GM21786 (cell line): ENCODE data around the gene BMERB1.
"Not testable (repeated sequence)": the region's sequence is repeated elsewhere in the genome, so short reads cannot be mapped to it uniquely, and the experiment has no call there.

Experiments used
- ATAC-seq: cut with Tn5 transposase; IDR thresholded peaks from one replicate; pipeline ENCODE4 v1.9.1; 2021; ENCODE audit not compliant: unreplicated experiment

The BMERB1 gene

DNA sequence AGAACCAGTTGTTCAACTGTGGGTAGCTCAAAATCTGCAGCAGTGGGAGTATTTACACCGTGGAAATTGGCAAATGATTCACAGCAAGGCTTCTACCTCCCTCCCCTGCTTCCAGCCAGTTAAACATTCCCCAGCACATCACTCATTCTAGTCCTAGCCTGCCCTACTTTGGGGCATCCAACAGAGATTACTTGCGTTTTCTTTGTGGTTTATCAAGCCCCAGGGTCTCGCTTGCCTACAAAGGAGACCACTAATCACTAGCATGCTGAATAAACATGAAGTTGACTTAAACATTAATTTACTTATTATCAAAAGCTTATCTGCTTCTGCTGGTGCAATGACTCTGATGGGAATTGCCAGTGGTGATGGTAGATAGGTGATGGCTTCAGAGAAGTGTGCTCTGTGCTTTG, 114.1 kb downstream of the BMERB1 start:
- ATAC-seq: no peak

DNA sequence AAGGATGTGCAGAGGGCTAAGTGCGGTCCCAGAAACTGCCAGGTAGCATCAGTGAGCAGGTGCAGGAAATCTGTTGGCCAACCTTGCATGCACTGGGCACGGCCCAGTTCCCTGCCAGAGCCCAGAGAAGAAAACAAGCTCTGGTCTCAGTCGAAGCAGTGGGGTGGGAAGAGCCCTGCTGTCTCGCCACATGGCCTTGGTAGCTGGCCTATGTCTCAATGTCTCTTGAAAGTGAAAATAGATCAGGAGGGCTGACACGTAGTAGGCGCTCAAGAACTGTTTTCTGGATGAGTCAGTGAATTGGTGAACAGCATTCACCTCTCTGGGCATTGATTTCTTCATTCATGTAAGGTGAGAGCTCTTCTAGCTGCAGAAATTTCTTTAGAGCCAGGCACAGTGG, 118.1 kb downstream of the BMERB1 start:
- no peak for ATAC-seq

DNA sequence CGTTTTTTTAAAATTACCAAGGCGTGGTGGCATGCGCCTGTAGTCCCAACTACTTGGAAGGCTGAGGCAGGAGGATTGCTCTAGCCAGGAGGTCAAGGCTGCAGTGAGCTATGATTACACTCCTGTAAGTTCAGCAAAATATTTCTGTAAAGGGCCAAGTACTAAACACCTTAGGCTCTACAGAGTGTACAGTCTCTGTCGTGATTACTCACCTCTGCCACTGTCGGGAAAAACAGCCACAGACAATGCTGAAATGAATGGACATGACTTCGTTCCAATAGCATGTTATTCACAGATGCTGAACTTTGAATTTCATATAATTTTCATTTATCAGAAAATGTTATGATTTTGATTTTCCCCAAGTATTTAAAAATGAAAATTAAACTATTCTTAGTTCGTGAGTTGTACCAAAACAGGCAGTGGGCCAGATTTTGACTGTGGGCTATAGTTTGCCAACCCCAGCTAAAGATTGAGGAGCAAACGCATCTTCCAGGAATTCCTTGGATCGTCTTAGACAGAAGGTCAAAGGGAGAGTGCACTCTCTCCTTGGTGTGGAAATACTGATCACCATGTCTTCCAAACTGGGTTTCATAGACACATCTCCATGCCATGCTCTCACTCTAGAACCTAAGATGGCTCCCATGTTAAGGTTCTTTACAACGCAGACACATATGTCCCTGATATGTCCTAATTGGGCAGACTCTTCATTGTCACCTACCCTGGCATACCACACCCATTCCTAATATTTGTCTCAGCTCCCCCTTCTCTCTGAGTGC, 119.1 kb downstream of the BMERB1 start:
- ATAC-seq: no peak

DNA sequence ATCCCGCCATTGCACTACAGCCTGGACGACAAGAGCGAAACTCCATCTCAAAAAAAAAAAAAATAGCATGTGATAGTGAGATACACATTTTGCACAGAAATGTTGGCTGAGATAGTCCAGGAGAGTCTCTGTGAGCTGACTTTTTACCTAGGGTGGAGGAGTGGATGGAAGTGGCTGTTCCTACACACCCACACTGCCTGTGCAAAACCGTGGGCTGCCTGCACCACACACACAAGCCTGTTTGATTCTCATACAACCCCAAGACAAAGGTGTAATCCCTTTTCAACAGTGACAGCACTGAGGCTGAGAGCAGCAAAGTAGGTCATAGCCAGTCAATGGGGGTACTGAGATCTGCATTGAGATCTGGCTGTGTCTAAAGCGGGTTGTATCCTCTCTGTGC, 121.7 kb downstream of the BMERB1 start:
- no peak for ATAC-seq

DNA sequence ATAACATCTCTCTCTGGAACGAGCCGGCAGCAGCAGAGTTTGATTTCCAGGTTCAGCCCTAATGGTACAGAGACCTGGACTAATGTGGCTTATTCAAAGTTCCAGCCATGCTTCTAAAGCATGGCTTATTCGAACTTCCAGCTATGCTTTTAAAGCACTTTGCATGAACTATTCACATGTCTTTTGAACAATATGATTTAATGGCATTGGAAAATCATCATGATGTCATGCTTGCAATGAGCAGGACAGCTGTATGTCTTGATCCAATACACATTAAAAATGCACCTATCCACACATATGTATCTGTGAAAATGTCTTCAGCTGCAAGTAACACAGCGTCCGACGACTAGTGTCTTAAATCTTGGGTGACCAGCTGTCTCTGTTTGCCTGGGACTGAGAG, 122.9 kb downstream of the BMERB1 start:
- ATAC-seq: no peak

DNA sequence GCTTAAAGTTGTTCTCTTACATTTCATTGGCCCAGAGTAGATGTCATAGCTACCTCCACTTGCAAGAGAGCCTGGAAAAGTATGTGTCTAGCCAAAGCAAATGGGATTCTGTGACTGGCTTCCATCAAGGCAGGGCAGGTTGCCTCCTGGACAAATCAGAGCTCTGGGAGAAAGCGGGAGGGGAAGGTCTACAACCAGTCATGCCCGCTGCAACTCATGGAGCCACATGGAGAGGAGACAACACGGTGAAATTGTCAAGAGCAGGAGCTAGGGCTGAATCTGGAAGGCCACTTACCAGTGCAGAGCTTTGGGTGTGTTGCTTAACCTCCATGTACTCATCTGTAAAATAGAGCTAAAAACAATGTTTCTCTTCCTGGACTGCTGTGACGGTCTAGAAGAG, 124.8 kb downstream of the BMERB1 start:
- ATAC-seq: no peak

DNA sequence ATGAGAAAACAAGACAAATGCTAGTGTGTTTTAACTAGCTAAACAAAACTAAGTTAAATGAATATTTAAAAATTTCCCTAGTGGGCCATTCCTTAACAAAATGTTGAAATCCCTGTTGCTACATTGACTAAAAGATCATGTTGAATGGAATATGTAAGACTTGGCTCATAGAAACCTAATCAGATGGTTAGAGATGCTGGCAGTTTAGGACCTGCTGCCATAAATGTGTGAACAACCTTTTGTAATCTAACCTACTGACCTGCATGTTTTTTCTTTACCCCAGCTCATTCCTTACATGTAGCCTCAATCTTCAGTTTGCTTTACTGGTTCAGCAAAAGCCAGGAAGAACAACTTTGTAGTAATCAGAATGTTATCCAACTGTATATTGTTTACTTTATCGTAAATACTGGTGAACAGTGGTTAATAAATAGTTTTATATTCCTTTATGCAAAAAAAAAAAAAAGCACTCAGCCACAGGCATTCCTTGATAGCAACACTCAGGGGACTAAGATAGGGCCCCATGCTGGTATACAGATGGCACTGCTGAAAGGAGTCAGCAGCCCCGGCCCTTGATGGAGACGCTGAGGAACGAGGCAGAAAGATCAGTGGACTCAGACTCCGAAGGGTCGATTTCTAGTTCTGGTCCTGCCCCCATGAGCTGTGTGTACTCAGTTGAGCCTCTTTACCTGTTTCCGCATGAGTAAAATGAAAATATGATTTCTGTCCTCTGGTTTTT, 130.4 kb downstream of the BMERB1 start:
- ATAC-seq: no peak

DNA sequence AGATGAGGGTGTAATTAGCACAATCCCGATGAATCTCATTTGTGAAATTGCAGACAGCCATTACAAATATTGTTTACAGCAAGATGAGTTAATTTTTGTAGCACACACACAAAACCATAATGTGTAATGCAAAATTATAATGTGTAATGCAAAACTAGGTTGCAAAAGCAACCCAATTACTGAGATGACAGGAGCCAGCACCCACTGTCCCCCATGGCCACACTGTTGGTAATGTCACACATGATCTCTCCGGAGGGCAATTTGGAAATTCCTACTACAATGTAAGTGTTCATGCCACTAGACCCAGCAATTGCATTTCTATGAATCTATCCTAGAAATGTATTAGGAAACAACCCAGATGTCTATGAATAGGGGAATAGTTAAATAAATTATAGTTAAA, 131.7 kb downstream of the BMERB1 start:
- ATAC-seq: no peak

DNA sequence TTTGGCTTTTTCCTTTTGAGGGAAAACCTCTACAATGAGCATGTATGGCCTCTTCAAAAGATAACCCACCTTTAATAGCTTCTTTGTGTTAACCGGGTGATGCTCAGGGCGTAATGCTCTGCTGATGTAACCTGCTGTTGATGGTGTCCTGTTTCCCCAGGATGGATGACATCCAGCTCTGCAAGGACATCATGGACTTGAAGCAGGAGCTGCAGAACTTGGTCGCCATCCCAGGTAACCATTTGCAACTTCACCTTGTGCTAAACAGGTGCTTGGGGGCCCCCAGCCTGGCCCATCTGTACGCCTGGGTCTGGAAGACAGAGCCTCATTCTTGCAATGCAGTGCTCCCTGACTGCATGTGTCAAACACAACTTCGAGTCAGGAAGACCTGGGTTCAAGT, 133.4 kb downstream of the BMERB1 start:
- no peak for ATAC-seq

DNA sequence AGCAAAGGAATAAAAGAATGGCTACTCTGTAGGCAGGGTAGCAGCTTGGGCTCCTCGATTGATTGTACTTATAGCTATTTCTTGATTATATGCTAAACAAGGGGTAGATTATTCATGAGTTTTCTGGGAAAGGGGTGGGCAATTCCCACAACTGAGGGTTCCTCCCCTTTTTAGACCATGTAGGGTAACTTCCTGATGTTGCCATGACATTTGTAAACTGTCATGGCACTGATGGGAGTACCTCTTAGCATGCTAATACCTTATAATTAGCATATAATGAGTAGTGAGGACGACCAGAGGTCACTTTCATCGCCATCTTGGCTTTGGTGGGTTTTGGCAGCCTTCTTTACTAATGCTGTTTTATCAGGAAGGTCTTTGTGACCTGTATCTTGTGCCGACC, 136.3 kb downstream of the BMERB1 start:
- ATAC-seq: not testable (repeated sequence)

DNA sequence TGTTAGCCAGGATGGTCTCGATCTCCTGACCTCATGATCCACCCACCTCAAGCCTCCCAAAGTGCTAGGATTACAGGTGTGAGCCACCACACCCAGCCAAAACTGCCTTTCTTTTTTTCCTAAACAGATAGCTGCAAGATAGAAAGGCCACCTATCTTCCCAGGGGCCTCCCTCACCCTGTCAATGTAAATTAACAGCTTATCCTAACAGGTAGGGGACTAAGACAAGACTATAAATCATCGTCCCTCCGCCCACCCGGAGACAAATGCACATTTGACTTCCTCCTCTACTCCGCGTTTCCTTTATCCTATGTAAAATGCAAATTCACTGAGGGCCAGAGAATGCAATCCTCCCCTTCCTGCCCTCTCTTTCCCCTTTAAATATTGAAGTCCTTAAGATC, 137.2 kb downstream of the BMERB1 start:
- no peak for ATAC-seq

DNA sequence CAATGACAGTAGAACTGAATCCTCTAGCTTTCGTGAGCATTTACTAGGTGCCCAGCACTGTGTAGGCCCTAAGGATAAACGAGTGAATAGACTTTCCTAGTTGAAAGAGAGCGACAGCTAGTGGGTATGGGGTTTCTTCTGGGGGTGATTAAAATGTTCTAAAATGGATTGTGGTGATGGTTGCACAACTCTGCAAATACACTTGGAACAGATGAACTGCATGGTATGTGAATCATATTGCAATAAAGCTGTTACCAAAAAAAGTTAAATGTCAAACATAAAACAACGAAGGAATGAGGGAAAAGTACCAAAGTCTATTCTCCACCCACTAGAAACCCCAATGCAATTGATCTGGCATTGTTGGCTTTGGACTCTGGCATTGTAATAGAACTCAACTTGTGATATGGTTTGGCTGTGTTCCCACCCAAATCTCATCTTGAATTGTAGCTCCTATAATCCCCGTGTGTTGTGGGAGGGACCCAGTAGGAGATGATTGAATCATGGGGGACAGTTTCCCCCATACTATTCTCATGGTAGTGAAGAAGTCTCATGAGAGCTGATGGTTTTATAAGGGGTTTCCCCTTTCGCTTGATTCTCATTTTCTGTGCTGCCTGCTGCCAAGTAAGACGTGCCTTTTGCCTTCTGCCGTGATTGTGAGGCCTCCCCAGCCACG, 138.1 kb downstream of the BMERB1 start:
- ATAC-seq: no peak

DNA sequence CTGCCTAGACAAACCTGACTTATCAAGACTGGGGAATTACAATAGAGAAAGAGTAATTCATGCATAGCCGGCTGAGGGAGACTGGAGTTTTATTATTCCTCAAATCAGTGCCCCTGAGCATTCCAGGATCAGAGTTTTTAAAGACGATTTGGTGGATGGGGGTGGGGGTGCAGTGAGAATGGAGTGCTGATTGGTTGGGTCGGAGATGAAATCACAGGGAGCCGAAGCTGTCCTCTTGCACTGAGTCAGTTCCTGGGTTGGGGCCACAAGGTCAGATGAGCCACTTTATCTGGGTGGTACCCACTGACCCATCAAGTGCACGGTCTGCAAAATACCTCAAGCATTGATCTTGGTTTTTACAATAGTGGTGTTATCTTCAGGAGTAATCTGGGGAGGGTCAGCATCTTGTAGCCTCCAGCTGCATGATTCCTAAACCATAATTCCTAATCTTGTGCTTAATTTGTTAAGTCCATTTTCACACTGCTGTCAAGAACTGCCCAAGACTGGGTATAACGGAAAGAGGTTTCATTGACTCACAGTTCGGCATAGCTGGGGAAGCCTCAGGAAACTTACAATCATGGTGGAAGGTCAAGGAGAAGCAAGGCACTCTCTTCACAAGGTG, 139.0 kb downstream of the BMERB1 start:
- ATAC-seq: no peak

DNA sequence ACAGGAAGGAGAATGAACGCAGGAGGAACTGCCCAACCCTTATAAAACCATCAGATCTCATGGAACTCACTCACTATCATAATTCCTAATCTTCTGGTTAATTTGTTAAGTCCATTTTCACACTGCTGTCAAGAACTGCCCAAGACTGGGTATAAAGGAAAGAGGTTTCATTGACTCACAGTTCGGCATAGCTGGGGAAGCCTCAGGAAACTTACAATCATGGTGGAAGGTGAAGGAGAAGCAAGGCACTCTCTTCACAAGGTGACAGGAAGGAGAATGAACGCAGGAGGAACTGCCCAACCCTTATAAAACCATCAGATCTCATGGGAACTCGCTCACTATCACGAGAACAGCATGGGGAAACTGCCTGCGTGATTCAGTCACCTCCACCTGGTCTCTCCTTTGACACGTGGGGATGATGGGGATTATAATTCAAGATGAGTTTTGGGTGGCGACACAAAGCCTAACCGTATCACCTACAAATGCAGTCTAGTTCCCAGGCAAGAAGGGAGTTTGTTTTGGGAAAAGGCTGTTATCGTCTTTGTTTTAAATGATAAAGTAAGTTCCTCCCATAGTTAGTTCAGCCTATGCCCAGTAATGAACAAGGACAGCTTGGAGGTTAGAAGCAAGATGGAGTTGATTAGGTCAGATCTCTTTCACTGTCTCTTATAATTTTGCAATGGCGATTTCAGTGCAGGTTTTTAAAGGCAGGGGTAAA, 139.7 kb downstream of the BMERB1 start:
- not testable (repeated sequence) for ATAC-seq

DNA sequence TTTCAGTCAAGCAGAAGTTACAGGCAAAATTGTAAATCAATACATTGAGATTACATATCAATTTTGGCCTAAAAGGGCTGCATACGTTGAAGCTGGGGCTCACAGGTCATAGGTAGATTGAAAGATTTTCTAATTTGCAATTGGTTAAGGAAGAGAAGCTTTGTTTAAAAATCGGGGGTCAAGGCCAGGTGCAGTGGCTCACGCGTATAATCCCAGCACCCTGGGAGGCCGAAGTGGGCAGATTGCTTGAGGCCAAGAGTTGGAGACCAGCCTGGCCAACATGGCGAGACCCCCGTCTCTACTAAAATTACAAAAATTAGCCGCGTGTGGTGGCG, 140.2 kb downstream of the BMERB1 start:
- ATAC-seq: no peak

DNA sequence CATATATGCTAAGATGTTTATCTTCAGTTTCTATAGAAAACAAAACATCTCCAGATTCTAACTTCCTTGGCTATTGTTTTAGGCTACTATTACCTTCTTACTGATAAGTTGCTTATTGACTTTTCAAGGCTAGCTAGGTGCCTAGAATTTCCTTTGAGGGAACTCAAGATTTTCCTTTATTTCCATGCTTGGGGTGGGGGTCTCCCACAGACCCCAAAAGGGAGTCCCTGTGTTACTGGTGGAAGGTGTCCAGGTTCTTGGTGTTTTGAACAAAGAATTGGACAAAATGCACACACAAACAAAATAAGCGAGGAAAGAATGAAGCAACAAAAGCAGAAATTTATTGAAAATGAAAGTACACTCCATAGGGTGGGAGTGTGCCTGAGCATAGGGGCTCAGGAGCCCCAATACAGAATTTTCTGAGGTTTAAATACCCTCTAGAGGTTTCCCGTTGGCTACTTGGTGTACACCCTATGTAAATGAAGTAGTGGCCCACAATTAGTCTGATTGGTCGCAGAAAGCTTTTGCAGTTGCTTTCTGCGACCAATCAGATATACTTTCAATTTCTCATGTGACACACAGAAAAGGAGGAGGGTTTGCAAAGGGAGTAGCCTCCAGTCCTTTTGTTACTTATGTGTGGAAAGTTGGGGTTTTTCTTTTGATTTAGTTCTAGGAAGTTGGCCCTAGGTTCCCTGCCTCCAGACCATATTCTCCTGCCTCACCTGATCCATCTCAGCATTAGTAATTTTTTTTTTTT, 141.1 kb downstream of the BMERB1 start:
- no peak for ATAC-seq

DNA sequence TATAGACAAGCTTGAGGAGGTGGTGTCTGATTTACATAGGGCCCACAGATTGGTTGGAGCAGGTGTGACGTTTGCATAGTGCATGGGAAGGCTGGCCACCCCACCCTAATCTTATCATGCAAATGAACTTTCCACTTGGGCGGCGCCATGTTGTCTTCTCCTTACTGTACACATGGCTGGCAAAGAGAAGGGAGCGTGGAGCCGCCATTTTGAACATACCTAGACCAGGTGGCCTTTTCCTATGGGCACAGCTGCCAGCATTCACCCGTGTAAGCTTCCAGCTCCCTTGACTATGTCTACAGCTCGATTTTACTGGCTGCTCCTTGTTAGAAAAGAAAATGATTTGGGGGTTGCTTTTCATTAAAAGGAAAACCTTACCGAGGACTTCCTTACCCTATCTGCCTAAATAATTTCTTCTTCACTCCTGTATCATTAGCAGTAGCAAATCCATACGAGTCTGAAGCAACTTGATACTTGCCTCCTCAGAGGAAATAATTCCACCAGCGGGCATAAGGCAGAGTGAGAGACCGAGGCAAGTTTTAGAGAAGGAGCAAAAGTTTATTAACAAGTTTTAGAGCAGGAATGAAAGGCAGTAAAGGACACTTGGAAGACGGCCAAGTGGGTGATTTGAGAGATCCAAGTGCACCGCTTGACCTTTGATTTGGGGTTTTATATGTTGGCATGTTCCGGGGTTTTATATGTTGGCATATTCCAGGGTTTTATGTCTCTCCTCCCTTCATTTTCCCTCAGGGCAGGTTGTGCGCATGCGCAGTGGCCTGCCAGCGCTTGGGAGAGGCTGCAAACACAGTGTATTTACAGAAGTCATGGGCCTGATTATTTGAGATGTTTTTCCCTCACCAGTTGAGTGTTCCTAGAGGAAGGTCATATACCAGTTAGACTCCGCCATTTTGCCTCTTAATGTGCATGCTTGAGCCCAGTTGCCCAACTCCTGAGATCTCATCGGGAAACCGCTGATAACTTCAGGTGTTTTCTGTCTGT, 142.9 kb downstream of the BMERB1 start:
- no peak for ATAC-seq

DNA sequence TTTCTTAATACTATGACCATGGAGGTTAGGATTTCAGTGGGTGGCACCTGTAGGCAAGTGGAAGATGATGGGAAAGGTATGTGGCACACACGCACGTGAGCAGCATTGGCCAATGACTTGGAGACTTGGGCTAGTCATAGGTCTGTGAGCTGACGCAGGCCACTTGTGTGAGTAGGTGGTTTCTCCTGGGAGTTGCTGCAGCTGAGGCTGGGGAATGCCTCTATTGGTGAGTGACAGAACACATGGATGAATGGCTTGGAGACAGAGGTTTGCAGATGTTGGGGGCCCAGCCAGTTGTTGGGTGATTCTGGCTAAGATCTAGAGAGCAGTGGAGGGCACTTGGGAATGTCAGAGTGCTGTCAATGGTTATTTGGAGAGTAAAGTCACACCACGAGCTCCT, 144.4 kb downstream of the BMERB1 start:
- ATAC-seq: no peak

DNA sequence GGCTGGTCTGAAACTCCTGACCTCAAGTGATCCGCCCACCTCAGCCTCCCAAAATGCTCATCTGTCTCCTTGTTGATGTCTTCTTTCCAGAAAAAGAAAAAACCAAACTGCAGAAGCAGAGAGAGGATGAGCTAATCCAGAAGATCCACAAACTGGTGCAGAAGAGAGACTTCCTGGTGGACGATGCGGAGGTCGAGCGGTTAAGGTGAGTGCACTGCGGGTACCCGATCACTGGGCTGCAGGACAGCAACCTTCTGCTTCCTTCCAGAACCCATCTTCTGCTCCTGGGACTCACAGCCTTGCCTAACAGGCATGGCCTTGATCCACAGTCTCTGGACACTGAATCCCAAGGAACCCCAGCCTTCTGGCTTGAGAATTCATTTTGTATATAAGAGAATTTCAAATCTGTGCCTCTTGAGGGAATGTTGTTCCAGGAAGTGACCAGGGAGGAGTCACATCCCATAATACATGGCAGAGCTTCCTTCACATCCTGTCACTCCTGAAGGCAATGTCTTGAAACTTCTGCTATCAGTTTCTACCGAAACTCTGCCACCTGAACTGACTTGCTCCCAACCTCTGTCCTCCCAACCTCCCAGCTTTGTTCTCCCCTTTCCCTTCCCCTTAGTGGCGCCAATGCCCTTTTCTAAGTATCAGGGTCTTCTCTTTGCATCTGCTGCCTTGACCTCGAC, 146.9 kb downstream of the BMERB1 start:
- ATAC-seq: no peak
